ENCODE data around the gene GNAL.

DNA sequence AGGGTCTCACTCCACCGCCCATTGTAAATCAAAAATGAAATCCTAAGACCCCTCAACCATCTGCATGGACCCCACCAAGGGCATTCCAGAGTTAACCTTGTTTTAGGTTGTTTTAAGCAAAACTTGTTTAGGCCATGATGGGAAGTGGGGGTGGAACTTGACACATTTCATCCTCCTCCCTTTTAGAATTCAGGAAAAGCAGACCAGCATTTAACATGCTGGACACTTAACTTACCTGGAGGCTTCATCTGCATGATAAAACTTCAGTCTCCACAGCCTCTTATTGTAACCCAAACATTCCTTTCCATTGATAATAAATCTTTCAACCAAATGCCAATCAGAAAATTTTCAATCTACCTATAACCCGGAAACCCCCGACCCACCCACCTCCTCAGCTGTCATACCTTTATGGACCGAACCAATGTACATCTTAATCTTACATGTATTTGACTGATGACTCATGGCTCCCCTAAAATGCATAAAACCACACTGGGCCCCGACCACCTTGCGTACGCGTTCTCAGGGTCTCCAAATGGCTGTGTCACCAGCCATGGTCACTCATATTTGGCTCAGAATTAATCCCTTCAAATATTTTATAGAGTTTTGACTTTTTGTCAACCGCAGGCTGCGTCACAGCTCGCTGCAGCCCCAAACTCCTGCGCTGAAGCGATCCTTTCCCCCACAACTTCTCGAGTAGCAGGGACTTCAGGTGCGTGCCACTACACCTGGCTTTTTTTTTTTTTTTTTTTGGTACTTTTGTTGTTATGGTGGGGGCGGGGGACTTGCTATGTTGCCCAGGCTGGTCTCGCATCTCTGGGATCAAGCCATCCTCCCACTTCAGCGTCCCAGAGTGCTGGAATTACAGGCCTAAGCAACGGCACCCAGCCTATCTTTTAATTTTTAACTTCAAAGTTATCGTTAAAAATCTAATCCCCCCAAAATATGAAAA lies 218.1 kb downstream of the GNAL start:
- TF ChIP-seq, protein P1, sequence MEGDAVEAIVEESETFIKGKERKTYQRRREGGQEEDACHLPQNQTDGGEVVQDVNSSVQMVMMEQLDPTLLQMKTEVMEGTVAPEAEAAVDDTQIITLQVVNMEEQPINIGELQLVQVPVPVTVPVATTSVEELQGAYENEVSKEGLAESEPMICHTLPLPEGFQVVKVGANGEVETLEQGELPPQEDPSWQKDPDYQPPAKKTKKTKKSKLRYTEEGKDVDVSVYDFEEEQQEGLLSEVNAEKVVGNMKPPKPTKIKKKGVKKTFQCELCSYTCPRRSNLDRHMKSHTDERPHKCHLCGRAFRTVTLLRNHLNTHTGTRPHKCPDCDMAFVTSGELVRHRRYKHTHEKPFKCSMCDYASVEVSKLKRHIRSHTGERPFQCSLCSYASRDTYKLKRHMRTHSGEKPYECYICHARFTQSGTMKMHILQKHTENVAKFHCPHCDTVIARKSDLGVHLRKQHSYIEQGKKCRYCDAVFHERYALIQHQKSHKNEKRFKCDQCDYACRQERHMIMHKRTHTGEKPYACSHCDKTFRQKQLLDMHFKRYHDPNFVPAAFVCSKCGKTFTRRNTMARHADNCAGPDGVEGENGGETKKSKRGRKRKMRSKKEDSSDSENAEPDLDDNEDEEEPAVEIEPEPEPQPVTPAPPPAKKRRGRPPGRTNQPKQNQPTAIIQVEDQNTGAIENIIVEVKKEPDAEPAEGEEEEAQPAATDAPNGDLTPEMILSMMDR (IDR thresholded peaks at IDR 0.05), result no peak
- TF ChIP-seq EP300 (IDR thresholded peaks at IDR 0.05), result no peak
